ENCODE measurements around the gene LIMCH1.
"Not testable (repeated sequence)": the region's sequence is repeated elsewhere in the genome, so short reads cannot be mapped to it uniquely, and the experiment has no call there.

The LIMCH1 gene

GRCh38 chr4:41644288-41644914 lies 106.4 kb downstream of the LIMCH1 start:
- Histone ChIP-seq H3K4me1 (ENCODE audit: control insufficient read depth, insufficient read depth, low read length) (peaks cover 20% of the 10 kb centered on the region), H3K9ac (ENCODE audit: low read depth, low read length) (no peak overlapping the region), H3K27me3 (ENCODE audit: control insufficient read depth, insufficient read depth, low read length) (peaks cover 10% of the 10 kb centered on the region), H3K27ac (ENCODE audit: low read depth, low read length) (peak overlapping the region; percentile 29), H3K36me3 (ENCODE audit: control insufficient read depth, insufficient read depth, low read length) (peaks cover 13% of the 10 kb centered on the region; the same call in 1 of the 2 replicates), H3K9me3 (ENCODE audit: control insufficient read depth, insufficient read depth, low read length) (no peaks in the 10 kb centered on the region), H3K4me3 (ENCODE audit: low read depth, low read length) (peak overlapping the region; percentile 22; the same call in 1 of the 2 replicates)

DNA sequence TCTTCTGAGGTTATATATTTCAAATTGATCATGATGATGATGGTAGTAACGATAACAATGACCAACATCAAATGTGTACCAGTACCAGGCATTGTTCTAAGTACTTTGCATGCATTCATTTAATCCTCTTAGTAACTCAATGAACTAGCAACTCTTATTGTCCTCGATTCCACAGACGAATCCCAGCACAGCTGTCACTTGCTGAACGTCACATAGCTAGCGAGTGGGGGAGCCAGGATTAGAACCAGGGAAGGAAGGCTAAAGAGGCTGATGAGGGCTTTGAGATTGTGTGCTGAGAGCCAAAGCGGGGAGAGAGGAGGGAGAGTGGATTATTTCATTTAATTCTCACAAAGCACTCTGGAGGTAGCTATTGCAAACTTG lies 106.9 kb downstream of the LIMCH1 start:
- Histone ChIP-seq H3K27me3 (ENCODE audit: control insufficient read depth, insufficient read depth, low read length) (peaks cover 10% of the 10 kb centered on the region), H3K36me3 (ENCODE audit: control insufficient read depth, insufficient read depth, low read length) (peaks cover 13% of the 10 kb centered on the region; the same call in 1 of the 2 replicates), H3K4me1 (ENCODE audit: control insufficient read depth, insufficient read depth, low read length) (peaks cover 16% of the 10 kb centered on the region), H3K9ac (ENCODE audit: low read depth, low read length) (no peak overlapping the region), H3K9me3 (ENCODE audit: control insufficient read depth, insufficient read depth, low read length) (no peaks in the 10 kb centered on the region), H3K27ac (ENCODE audit: low read depth, low read length) (no peak overlapping the region), H3K4me3 (ENCODE audit: low read depth, low read length) (no peak overlapping the region)

DNA sequence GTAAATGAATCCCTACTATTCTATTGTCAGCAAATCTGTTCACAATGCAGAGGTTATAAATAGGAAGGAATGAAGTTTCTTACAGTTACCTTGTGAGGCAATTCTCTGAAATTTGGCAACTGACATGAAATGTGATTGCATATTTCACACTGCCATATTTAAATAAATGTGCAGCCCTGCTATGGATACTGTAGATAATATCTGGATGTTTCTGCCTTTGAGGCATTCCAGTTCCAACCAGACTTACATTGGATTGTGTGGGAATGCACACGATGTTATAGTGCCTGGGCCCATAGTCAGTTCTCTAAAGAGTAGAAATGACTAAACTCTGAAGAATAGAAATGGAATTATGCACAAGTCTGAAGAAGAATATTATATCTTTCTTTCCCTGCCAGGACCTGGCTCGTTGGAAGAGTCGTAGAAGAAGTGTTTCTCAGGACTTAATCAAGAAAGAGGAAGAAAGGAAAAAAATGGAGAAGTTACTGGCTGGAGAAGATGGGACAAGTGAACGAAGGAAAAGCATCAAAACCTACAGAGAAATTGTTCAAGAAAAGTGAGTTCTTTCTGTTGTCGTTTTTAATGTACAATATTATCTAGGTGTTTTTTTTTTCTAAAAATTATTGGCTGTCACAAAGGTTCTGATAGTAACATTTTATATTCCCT lies 107.9 kb downstream of the LIMCH1 start:
- Histone ChIP-seq H3K27ac (ENCODE audit: low read depth, low read length) (no peak overlapping the region), H3K9me3 (ENCODE audit: control insufficient read depth, insufficient read depth, low read length) (no peaks in the 10 kb centered on the region), H3K4me3 (ENCODE audit: low read depth, low read length) (no peak overlapping the region), H3K9ac (ENCODE audit: low read depth, low read length) (no peak overlapping the region), H3K27me3 (ENCODE audit: control insufficient read depth, insufficient read depth, low read length) (peaks cover 10% of the 10 kb centered on the region), H3K4me1 (ENCODE audit: control insufficient read depth, insufficient read depth, low read length) (peaks cover 16% of the 10 kb centered on the region), H3K36me3 (ENCODE audit: control insufficient read depth, insufficient read depth, low read length) (peaks cover 13% of the 10 kb centered on the region; the same call in 1 of the 2 replicates)

DNA sequence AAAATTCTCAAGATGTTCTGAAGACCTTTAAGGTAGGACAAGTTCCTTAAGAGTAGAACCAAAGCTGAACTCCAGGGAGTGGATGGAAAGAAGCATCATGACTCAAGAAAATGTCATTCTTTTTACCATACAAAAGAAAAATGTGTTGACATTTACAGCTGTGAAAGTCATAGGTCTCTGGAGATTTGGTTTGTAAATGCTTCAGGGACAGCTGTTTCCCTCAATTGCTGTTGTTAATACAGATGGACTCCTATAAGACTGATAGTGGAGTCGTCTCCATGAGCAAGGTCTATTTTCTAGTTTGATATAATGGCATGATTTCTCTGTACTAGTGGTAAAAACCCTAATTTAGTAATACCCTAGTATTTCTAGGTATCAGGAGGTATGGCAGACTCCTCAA lies 108.9 kb downstream of the LIMCH1 start:
- Histone ChIP-seq H3K9me3 (ENCODE audit: control insufficient read depth, insufficient read depth, low read length) (no peaks in the 10 kb centered on the region), H3K9ac (ENCODE audit: low read depth, low read length) (no peak overlapping the region), H3K36me3 (ENCODE audit: control insufficient read depth, insufficient read depth, low read length) (peaks cover 13% of the 10 kb centered on the region; the same call in 1 of the 2 replicates), H3K27ac (ENCODE audit: low read depth, low read length) (no peak overlapping the region), H3K4me1 (ENCODE audit: control insufficient read depth, insufficient read depth, low read length) (peaks cover 16% of the 10 kb centered on the region), H3K4me3 (ENCODE audit: low read depth, low read length) (no peak overlapping the region), H3K27me3 (ENCODE audit: control insufficient read depth, insufficient read depth, low read length) (peaks cover 10% of the 10 kb centered on the region)

DNA sequence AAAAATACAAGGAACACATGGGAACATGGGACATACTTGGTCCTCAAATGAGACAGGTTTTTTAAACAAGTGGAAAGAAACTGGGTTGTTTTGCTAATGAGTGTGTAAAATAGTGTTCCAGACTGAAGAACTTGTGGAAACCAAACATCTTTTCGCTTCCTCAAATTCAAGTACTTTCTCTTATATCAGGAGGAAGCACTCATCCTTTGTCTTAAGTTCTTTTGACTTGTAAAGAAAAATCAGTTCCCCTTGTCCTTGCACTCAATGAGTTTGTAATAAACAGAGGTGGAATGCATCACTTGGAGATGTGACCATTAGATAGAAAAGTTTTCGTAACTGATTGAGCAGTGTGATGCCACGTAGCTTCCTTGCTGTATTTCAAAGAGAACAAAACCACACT lies 109.4 kb downstream of the LIMCH1 start:
- no peak overlapping the region for H3K27ac ChIP-seq (ENCODE audit: low read depth, low read length)

DNA sequence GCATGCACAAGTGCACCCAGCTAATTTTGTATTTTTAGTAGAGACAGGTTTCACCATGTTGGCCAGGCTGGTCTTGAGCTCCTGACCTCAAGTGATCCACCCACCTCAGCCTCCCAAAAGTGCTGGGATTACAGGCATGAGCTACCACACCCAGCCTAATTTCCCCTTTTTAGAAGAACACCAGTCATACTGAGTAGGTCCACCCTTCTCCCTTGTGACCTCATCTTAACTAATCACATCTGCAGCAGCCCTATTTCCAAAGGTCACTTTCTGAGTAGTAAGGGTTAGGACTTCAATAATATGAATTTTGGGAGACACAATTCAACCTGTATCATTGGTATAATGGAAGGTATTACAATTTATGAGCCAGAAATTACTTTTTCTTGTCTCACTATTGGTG lies 113.2 kb downstream of the LIMCH1 start:
- not testable (repeated sequence) for H3K4me3 ChIP-seq (ENCODE audit: low read depth, low read length); H3K27ac ChIP-seq (ENCODE audit: low read depth, low read length); H3K9ac ChIP-seq (ENCODE audit: low read depth, low read length); H3K27me3 ChIP-seq (ENCODE audit: control insufficient read depth, insufficient read depth, low read length); H3K9me3 ChIP-seq (ENCODE audit: control insufficient read depth, insufficient read depth, low read length); H3K4me1 ChIP-seq (ENCODE audit: control insufficient read depth, insufficient read depth, low read length)
- H3K36me3 ChIP-seq (ENCODE audit: control insufficient read depth, insufficient read depth, low read length) = peaks cover 13% of the 10 kb centered on the region; the same call in 1 of the 2 replicates

More for the DNA sequence above, 109.4 kb downstream of the LIMCH1 start:
- Histone ChIP-seq H3K9me3 (ENCODE audit: control insufficient read depth, insufficient read depth, low read length) (no peaks in the 10 kb centered on the region), H3K4me3 (ENCODE audit: low read depth, low read length) (no peak overlapping the region), H3K36me3 (ENCODE audit: control insufficient read depth, insufficient read depth, low read length) (peaks cover 13% of the 10 kb centered on the region; the same call in 1 of the 2 replicates), H3K4me1 (ENCODE audit: control insufficient read depth, insufficient read depth, low read length) (peaks cover 16% of the 10 kb centered on the region), H3K27me3 (ENCODE audit: control insufficient read depth, insufficient read depth, low read length) (peaks cover 10% of the 10 kb centered on the region), H3K9ac (ENCODE audit: low read depth, low read length) (no peak overlapping the region)

GRCh38 chr4:41652971-41653370 lies 115.0 kb downstream of the LIMCH1 start:
- no peak overlapping the region for H3K27ac ChIP-seq (ENCODE audit: low read depth, low read length)
- H3K4me3 ChIP-seq (ENCODE audit: low read depth, low read length) = no peak overlapping the region
- H3K27me3 ChIP-seq (ENCODE audit: control insufficient read depth, insufficient read depth, low read length) = no peaks in the 10 kb centered on the region
- H3K9me3 ChIP-seq (ENCODE audit: control insufficient read depth, insufficient read depth, low read length) = no peaks in the 10 kb centered on the region
- H3K4me1 ChIP-seq (ENCODE audit: control insufficient read depth, insufficient read depth, low read length) = peaks cover 5% of the 10 kb centered on the region
- H3K36me3 ChIP-seq (ENCODE audit: control insufficient read depth, insufficient read depth, low read length) = no peaks in the 10 kb centered on the region
- H3K9ac ChIP-seq (ENCODE audit: low read depth, low read length) = no peak overlapping the region

DNA sequence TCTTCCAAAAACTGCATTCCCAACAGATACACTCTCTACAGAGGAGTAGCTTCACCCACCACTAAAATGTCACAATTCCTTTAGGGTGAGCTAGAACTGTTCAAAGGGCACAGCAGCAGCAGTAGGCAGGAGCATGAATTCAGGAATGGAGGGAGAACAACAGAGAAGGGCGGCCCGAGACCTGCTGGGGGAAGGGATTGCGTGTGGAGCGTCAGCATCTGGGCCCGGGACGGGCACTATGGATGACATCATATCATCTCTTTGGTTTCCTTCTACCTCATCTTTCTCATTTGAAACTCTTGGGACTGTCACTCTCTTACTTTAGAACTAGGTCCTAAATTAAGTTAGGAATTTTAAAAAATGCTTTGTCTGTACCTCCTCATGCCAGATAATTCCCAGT lies 115.6 kb downstream of the LIMCH1 start:
- H3K27ac ChIP-seq (ENCODE audit: low read depth, low read length) = no peak overlapping the region
- no peak overlapping the region for H3K9ac ChIP-seq (ENCODE audit: low read depth, low read length)
- H3K9me3 ChIP-seq (ENCODE audit: control insufficient read depth, insufficient read depth, low read length) = no peaks in the 10 kb centered on the region
- H3K36me3 ChIP-seq (ENCODE audit: control insufficient read depth, insufficient read depth, low read length) = no peaks in the 10 kb centered on the region
- H3K27me3 ChIP-seq (ENCODE audit: control insufficient read depth, insufficient read depth, low read length) = no peaks in the 10 kb centered on the region
- H3K4me3 ChIP-seq (ENCODE audit: low read depth, low read length) = no peak overlapping the region
- H3K4me1 ChIP-seq (ENCODE audit: control insufficient read depth, insufficient read depth, low read length) = peaks cover 9% of the 10 kb centered on the region

GRCh38 chr4:41655177-41655576 lies 117.2 kb downstream of the LIMCH1 start:
- no peaks in the 10 kb centered on the region for H3K36me3 ChIP-seq (ENCODE audit: control insufficient read depth, insufficient read depth, low read length)
- no peak overlapping the region for H3K4me3 ChIP-seq (ENCODE audit: low read depth, low read length)
- no peaks in the 10 kb centered on the region for H3K27me3 ChIP-seq (ENCODE audit: control insufficient read depth, insufficient read depth, low read length)
- H3K27ac ChIP-seq (ENCODE audit: low read depth, low read length) = no peak overlapping the region
- H3K9ac ChIP-seq (ENCODE audit: low read depth, low read length) = no peak overlapping the region
- no peaks in the 10 kb centered on the region for H3K9me3 ChIP-seq (ENCODE audit: control insufficient read depth, insufficient read depth, low read length)
- H3K4me1 ChIP-seq (ENCODE audit: control insufficient read depth, insufficient read depth, low read length) = peaks cover 9% of the 10 kb centered on the region

DNA sequence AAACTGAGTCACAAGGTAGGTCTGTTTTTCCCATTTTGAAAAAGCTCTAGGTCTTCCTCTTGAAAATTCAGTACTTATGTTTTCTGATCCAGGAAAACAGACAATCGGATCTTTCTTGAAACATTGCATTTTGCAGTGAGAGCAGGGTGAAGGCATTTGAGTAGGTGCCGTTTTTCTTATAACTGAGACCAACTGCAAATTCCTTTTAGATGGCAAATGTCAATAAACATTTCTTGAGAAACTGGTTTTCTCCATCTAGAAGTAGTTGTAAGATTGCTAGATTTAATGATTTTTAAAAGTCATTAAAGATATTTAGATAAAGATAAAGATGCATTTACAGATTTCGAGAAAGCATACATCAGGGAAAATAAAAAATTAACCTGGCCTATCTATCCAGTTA lies 118.1 kb downstream of the LIMCH1 start:
- Histone ChIP-seq H3K27ac (ENCODE audit: low read depth, low read length) (no peak overlapping the region), H3K4me1 (ENCODE audit: control insufficient read depth, insufficient read depth, low read length) (peaks cover 9% of the 10 kb centered on the region), H3K4me3 (ENCODE audit: low read depth, low read length) (no peak overlapping the region), H3K36me3 (ENCODE audit: control insufficient read depth, insufficient read depth, low read length) (no peaks in the 10 kb centered on the region), H3K27me3 (ENCODE audit: control insufficient read depth, insufficient read depth, low read length) (no peaks in the 10 kb centered on the region), H3K9me3 (ENCODE audit: control insufficient read depth, insufficient read depth, low read length) (no peaks in the 10 kb centered on the region), H3K9ac (ENCODE audit: low read depth, low read length) (no peak overlapping the region)

Data from HUES48 (cell line).